ACHN (cell line): ENCODE data around the gene MAZ.
"Not testable (repeated sequence)": the region's sequence is repeated elsewhere in the genome, so short reads cannot be mapped to it uniquely, and the experiment has no call there.

Experiments used
- DNase-seq: peaks from one replicate; pipeline ENCODE4 v3.0.0-alpha.2; 2015
- in situ Hi-C: cut with HindIII; loops from 2 replicates; pipeline ENCODE4 v1.10.0; 2017; ENCODE audit warnings: low sequenced_read_pairs, low pct_ligation_motif_present, low pct_unique_long_range_greater_than_20kb

The MAZ gene

GRCh38 chr16:29816694-29817441 lies 10.5 kb downstream of the MAZ start:
- in situ Hi-C loops = no loop called here

GRCh38 chr16:29818082-29818481 lies 11.8 kb downstream of the MAZ start:
- no peak for DNase-seq
- in situ Hi-C loops = no loop called here

More at GRCh38 chr16:29816694-29817441, 10.5 kb downstream of the MAZ start:
- DNase-seq = peak; percentile 80

DNA sequence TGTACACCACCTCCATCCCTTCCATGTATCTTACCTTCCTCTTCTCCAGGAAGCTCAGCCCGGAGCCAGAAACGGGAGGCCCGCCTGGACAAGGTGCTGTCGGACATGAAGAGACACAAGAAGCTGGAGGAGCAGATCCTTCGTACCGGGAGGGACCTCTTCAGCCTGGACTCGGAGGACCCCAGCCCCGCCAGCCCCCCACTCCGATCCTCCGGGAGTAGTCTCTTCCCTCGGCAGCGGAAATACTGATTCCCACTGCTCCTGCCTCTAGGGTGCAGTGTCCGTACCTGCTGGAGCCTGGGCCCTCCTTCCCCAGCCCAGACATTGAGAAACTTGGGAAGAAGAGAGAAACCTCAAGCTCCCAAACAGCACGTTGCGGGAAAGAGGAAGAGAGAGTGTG lies 13.2 kb downstream of the MAZ start:
- in situ Hi-C loops = no loop called here
- peak; percentile 30 for DNase-seq

DNA sequence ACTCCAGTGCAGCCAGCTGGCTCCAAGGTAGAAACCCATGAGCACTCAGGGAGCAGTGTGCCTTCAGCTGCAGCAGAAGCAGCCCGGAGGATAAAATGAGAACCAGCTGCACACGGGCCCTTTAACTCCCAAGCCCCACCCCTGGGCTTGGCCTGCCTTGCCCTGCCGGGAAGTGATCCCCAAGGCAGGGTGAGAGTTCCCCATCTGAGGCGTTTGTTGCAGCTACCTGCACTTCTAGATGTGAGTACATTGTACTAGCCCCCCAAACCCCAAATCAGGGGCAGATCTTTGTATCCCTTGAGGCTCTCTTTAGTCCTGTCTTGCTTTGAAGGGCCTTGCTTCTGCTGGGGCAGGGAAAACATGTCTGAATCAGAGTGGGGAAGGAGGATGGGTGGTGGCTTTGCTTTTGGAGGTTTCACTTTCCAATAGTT lies 14.0 kb downstream of the MAZ start, which contains the start of gene MVP:
Gene MVP (plus strand): TSS at position 192 of the 431 bp plus-strand sequence. CDS start 10,088 bp downstream, outside the sequence.
- in situ Hi-C loops = no loop called here
- DNase-seq = peak; percentile 75

DNA sequence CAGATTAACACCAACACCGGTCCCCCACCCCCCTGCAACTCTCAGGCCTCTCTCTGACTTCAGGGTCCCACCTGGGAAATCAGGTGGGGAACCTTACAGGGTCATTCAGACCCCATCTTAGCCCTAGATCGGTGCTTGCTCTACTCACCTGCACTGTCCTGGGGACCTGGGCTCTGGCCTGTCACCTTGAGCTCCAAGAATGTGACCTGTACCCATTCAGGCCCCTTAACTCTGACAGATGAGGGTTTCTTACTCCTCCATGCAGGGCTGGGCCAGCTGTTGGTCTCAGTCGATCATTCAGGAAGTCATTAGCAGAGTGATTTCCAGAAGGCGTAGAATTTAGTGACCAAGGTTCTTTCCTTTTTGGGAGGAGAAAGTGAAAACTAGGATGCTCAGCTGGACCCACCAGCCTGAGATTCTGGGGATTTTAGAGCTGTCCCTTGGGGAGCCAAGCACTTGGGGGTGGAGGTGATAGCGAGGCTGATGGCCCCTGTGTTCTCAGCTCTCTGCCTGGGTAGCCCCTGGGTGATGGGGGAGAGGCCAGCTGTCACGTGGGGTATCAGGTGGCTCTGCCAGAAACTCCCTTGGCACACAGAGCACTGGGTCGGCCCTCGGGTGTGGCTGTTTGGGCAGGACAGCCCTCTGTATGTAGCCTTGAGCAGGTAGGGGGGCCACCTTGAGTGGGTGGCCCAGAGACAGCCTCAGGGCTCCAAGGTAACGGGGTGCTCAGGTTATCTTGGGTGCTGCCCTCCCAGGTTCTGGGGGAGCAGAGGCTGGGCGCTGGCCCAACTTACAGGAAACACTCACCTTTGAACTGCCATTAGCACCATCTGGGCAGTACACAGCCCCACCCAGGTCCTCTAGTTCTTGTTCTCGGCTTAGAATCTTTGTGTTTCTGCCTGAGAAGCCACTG lies 14.7 kb downstream of the MAZ start:
- in situ Hi-C loops = no loop called here
- peak; percentile 61 for DNase-seq

DNA sequence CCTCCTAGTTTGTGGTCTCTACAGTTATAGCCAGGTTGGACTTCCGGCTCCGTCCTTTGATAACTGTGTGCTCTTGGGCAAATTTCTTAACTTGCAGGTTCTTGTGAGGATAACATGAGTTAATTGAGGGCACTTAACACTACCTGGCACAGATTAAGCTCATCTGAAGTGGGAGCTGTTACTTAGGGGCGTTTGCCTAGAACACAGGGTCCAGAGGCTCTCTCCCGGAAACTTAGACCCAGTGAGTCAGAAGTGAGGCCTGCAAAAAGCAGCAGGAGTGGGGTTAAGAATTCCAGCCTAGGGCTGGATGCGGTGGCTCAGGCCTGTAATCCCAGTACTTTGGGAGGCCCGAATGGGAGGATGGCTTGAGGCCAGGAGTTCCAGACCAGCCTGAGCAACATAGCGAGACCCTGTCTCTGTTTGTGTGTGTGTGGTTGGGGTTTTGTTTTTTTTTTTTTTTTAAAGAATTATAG lies 15.3 kb downstream of the MAZ start:
- in situ Hi-C loops = no loop called here
- DNase-seq = peak; percentile 86

DNA sequence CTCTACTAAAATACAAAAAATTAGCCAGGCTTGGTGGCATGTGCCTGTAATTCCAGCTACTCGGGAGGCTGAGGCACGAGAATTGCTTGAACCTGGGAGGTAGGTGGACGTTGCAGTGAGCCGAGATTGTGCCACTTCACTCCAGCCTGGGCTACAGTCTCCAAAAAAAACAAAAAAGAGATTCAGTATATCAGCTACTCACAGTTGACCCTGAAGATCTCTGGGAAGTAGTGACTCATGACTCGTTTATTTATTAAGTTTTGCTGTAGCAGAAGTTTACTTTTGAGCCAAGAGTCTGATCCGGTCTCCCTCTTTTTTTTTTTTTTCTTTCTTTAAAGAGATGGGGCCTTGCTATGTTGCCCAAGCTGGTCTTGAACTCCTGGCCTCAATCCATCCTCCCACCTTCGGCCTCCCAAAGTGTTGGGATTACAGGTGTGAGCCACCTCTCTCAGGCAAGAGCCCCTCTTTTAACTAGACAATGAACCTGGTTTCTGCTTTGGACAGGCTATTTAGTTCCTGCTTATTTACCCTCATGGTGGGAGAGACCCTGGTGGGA lies 18.3 kb downstream of the MAZ start:
- peak; percentile 86 for DNase-seq
- in situ Hi-C loops = no loop called here

DNA sequence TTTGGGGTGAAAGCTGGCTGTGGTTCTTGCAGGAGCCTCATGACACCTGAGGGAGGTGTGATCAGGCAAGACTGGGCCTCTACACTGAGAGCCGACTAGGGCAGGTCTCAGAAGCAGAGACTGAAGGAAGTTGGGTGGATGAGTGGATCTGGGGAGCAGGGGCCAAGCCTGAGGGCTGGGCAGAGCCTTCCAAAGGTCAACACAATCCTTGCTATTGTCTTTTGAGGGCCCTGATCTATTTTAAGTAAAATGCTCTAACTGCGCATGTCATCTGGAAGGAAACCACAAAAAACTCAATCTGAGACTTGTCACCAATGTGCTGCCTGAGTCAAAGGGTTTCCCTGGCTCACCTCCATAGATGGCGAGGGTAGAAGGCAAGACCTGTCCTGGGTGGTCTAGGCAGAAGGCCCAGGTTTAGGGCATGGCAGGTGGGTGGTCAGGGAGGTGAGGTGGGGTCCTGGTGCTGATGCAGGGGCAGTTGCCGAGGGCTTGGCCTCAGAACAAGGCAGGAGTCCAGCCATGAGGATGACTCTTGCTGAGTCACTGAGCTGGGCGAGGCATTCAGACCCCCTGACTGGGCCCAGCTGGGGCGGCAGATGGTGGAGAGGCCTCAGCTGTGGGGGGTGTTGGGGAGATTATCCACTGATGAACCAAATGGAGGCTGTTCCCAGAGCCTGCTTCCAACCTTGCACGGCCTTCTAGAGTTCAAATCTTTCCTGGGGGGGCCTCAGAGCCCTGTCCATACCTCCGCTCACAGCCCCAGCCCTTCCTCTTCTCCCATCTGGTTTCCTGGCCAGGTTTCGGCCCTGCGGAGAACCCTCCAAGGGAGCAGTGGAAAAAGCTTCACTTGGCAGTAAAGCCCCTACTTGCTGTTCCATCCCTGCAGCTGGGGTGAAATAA lies 19.1 kb downstream of the MAZ start:
- DNase-seq = peak; percentile 76

GRCh38 chr16:29826342-29826695 lies 20.0 kb downstream of the MAZ start:
- in situ Hi-C loops = no loop called here
- DNase-seq = no peak

More for the DNA sequence above, 19.1 kb downstream of the MAZ start:
- in situ Hi-C loops = no loop called here

- in situ Hi-C loops = no loop called here
- DNase-seq = no peak
Measured at GRCh38 chr16:29830774-29831173, 24.4 kb downstream of the MAZ start.

DNA sequence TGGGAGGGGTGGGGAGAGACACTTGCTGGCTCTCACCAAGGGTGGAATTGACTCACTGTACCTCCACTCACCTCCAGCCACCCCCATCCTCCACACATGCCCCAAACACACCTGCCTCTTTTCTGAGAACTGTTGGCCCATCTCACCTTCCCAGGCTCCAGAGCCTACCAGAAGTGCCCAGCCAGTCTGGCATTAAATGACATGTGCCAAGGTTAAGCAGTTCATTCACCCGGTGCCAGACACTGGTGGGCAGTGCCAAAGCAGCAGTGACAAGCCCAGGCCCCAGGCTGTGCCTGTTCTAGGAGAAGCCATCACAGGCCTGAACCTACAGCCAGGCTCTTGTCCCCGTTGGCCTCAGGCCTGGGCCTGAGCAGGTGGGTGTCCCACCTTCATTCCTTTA lies 25.2 kb downstream of the MAZ start:
- in situ Hi-C loops = no loop called here
- no peak for DNase-seq

- DNase-seq, in situ Hi-C loops: not testable (repeated sequence)
Measured at GRCh38 chr16:29833219-29833618, 26.9 kb downstream of the MAZ start.

DNA sequence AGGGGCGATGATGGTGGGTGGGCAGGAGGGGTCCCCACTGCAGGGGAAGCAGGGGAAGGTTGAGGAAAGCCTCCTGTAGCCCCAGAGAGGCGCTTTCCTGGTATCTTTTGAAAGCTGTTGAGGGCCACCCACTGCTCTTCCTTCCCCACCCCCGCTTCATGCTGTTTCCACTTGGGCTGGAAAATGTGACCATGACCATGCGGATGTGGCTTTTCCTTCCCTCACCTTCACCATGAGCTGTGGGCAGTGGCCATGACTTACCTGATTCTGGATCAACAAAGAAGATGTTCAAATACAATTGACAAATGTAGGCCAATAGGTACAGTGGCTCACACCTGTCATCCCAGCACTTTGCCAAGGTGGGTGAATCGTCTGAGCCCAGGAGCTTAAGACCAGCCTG lies 27.8 kb downstream of the MAZ start:
- DNase-seq = no peak
- in situ Hi-C loops = no loop called here

DNA sequence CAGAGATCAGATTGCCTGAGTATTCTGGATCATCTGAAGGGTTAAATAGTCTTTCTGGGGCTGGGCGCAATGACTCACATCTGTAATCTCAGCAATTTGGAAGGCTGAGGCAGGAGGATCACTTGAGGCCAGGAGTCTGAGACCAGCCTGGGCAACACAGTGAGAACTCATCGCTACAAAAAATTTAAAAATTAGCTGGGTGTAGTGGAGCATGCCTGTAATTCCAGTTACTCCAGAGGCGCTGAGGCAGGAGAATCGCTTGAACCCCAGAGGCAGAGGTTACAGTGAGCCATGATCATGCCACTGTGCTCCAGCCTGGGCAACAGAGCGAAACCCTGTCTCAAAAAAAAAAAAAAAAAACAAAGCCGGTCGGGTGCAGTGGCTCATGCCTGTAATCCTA lies 29.6 kb downstream of the MAZ start:
- in situ Hi-C loops = no loop called here
- DNase-seq = peak; percentile 82

DNA sequence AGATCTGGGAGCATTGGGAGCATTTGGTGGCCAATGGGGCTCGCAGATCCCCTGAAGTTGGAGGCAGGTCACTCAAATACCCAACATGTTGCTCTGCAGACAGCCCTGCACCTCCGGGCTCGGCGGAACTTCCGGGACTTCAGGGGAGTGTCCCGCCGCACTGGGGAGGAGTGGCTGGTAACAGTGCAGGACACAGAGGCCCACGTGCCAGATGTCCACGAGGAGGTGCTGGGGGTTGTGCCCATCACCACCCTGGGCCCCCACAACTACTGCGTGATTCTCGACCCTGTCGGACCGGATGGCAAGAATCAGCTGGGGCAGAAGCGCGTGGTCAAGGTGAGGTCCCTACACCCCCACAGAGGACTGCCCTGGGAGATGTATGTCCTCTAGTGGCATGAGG lies 30.3 kb downstream of the MAZ start:
- DNase-seq = no peak
- in situ Hi-C loops = no loop called here

GRCh38 chr16:29837841-29838240 lies 31.5 kb downstream of the MAZ start:
- no peak for DNase-seq
- in situ Hi-C loops = no loop called here

GRCh38 chr16:29839822-29840221 lies 33.5 kb downstream of the MAZ start:
- no peak for DNase-seq
- in situ Hi-C loops = no loop called here

- in situ Hi-C loops = no loop called here
- no peak for DNase-seq
Measured at GRCh38 chr16:29840240-29840639, 33.9 kb downstream of the MAZ start.
